NCI-H2171 treated with DMSO at 0.1 percent for 48 hours (cell line): ENCODE results near the gene LAMTOR4.
A peak's percentile ranks its signal among the peaks of the same experiment; 100 is the strongest.
"Not testable (repeated sequence)": the region's sequence is repeated elsewhere in the genome, so short reads cannot be mapped to it uniquely, and the experiment has no call there.

ENCODE experiments used
- DNase-seq: peaks from one replicate; lab custom pipeline; 2025; lab: John Stamatoyannopoulos, UW

LAMTOR4 gene

DNA sequence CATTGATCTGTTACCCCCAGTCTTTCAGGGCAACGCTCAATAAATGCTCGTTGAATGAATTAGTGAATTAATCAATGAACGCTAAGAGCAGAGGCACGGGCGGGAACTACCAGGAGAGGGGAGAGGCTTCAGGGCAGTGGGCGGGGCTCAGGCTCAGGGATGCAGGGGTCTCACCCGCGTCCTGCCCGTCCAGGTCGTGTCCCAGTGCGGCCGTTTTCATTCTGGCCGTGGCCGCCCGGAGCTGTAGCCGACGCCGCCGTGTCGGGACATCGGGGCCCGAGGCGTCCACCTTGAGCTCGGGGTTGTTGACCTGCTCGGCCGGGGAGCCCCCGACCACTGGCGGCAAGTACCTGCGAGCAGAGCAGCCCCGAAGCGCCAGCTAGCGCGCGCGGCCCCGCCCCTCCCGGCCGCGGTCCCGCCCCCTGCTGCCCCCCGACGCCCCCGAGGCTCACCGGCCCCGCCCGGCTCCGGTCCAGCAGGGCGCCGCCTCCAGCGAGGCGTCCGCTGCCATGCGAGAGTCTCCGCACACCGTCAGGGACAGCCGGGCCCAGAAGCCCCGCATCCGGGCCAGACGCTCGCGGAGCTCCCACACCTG, 22.5 kb downstream of the LAMTOR4 start:
- no peak for DNase-seq

GRCh38 chr7:100171840-100172239, 23.1 kb downstream of the LAMTOR4 start:
- no peak for DNase-seq

GRCh38 chr7:100173806-100174495, 25.2 kb downstream of the LAMTOR4 start:
- DNase-seq, result no peak

GRCh38 chr7:100174582-100174981, 25.9 kb downstream of the LAMTOR4 start:
- DNase-seq, result no peak

DNA sequence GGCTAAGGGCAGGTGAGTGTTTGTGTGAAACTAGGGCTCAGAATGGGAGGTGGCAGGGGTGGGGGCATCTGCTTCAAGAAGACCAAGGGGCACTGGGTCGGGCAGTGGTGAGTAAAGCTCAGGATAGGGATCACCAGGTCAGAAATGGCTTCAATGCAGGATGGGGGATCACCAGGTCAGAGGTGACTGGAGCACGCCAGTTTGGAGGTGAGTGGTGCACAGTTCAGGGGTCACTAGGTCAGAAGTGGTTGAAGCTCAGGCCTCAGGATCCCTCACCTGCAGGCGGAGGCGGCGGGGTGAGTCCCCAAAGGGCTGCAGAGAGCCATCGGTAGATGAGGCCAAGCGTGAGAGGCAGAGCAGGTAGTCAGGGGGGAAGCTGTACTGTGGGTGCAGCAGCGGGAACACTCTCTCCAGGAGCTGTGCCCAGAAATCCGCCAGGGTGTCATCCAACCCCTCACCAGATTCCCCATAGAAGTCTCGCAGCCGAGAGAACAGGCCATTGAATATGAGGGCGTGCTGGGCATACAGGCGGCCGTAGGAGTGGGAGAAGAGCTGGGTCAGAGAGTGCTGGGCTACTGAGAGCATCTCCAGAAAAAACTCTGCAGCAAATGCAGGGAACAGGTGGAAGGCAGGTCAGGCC, 26.7 kb downstream of the LAMTOR4 start:
- no peak for DNase-seq

DNA sequence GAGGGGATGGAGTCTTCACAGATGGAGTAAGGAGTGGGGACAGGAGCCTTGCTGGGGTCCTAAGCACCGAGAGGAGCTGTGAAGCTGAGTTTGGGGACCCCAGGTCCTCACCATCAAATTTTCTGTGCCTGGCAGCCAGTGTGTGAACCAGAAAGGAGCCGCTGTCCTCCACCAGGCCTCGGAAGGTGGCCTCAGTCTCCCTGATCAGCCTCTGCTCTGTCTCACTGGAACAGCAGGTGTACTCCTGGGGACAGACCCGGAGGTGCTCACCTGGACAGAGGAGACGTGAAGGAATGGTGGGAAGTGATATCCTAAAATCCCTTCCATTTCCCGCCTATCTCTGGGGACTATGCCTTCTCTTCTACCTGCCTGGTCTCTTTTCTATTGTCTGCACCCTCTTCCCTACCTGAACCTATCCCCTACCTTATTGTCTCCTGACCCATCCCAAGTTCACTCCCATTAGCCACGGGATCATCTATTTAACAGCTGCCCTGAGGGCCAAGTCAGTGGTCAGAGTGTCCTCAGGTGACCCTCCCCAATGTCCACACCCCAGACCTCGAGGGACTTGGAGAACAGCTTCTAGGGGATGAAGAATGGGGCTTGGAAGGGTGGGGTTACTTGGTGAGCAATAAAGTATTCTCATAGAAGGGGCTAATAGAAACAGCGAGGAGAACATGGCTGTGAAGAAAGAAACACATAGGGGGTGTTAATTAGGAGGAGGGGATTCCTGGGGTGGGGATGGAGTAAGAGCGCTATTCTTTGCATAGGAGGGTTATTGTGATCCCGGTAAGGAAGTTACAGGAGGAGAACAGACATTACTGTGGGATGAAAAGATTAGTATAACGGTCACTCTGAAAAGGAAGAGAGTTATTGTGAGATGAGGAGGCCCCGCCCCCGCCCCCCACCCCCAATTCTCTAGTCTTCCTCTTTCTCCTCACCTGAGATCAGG, 27.7 kb downstream of the LAMTOR4 start:
- DNase-seq, result no peak

DNA sequence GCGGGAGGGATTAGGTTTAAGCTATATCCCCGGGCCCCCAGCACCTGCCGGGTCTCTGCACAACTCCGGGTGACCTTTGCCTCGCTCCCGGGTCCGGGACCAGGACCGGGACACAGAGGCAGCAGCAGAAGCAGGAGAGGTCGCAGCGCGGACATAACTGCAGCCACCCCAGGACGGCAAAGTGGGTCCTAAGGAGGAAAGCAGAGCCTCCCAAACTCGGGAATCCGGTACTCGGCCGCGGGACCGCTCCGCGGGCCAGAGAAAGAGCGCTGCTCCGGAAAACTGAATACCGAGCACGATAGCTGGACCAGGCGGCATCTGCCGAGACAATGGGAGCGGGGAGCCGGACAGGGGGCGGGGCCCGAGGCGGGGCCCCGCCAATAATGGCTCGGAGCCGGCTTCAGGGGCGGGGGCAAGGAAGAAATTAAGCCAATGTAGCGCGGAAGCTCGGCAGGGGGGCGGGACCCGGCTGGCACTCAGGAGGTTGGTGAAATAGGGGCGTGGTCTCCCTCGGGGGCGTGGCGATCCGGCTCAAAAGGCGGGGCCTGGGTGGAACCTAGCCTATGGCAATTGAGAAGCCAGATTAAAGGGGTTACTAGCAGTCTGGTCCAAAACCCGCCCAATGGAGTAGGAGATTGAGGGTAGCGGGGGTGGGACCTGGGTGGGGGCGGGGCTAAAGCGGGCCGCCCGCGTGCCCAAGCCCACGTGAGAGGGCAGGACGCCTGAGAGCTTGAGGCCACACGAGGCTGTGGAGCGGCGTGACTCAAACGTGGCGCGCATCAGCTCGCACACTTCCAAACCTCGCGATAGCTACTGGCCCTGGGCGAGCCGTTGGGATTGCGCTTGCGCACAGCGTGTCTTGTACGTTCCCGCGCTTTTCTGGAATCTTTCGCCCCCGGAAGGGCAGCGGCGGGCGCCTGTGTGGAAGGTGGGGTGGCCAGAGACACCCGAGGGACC, 28.6 kb downstream of the LAMTOR4 start, which contains the start of the genes GPC2 and STAG3:
TSS of gene GPC2 (minus strand) at position 337 of the 957 bp plus-strand sequence. CDS start at position 155, 182 bp downstream.
TSS of gene STAG3 (plus strand) at position 874 of the 957 bp plus-strand sequence. CDS start 2,639 bp downstream, outside the sequence.
- DNase-seq, result peak; percentile 96

DNA sequence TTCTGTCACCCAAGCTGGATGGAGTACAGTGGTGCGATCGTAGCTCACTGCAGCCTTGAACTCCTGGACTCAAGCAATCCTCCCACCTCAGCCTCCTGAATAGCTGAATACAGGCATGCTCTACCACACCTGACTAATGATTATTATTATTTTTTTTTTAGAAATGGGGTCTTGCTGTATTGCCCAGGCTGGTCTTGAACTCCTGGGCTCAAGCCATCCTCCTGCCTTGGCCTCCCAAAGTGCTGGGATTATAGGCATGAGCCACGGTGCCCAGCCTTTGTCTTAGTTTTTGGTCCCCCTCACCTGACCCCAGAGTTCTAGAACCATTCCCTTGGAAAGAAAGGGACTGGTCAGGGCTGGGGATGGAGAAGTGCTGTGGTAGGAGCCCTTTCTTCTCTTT, 31.4 kb downstream of the LAMTOR4 start:
- not testable (repeated sequence) for DNase-seq

GRCh38 chr7:100182616-100183015, 33.9 kb downstream of the LAMTOR4 start:
- DNase-seq, result not testable (repeated sequence)

DNA sequence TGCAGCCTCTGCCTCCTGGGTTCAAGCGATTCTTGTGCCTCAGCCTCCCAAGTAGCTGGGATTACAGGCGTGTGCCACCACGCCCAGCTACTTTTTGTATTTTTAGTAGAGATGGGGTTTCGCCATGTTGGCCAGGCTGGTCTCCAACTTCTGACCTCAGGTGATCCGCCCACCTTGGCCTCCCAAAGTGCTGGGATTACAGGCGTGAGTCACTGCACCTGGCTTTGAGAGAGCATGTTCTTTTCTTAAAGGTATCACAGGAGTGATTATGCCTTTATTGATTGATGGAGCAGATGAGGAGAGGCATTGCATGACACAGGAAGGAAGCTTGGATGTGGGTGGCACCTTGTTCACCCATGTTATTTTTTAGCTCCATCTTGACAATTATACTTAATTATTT, 34.4 kb downstream of the LAMTOR4 start:
- not testable (repeated sequence) for DNase-seq

DNA sequence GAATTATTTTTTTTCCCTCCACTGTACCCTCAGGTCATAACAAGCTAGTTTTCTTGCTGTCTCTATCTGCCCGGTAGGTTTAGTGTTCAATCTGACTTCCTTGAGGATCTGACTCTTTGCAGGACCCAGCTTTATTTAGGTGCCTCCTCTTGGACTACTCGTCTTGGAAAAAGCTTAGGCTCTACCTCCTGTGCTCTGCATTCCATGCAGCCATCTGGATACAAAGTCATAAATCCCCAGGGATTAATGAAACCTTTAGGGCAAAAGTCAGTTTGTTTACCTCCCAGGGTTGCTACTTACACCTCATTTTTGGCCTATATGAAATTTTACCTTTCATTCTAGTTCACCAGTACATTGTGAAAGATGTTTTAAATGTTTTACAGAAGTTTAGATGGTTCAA, 37.0 kb downstream of the LAMTOR4 start:
- DNase-seq, result peak; percentile 80

- DNase-seq, result no peak
Measured at GRCh38 chr7:100189061-100189460, 40.3 kb downstream of the LAMTOR4 start.

DNA sequence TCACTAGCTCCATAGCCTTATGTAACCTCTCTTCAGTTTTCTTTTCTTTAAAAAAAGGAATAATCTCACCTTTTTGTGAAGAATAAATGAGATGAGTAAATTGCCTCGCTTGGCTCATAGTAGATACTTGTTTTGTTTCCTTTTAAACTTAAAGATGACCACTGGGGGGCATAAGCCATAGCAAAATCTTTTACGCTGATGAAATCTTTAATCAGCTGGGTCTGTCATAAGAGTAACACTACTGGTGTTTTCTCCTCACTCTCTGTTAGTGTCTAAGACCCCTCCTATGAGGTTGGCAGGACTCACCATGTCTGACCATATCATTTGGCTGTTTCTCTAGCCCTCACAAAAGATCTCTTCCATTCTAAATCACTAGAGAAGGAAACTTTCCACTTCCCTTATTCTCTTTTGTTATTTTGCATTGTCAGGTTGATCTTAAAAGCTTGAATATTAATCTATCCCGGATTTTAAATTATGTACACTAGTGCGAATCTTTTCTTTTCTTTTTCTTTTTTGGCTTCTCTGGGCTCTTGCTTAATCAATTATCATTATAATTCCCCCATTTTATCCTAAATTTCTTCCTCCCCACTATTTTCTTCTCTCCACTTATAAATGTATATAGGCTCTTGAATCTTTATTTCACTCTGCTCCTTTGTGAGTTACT, 41.5 kb downstream of the LAMTOR4 start:
- no peak for DNase-seq

GRCh38 chr7:100191775-100192174, 43.1 kb downstream of the LAMTOR4 start:
- DNase-seq, result no peak

- DNase-seq, result not testable (repeated sequence)
Measured at GRCh38 chr7:100192281-100192862, 43.7 kb downstream of the LAMTOR4 start.

- no peak for DNase-seq
Measured at GRCh38 chr7:100192969-100193368, 44.3 kb downstream of the LAMTOR4 start.

DNA sequence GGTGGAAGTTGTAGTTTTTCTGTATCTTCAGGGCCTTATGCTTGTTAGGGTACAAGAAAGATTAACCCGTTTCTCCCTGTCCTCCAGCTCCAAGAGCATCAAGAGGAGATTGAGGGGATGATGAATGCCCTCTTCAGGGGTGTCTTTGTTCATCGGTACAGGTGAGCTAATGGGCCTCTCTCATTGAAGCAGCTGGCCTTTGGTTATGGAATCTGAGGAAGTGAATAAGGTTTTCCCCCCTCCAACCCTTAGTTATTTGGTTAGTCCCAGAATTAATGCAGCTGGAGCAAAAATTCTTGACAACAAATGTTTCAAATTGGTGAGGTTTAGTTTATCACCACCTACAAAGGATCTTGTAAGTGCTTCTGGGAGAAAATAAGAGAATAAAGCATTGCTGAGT, 46.5 kb downstream of the LAMTOR4 start:
- DNase-seq, result no peak

- not testable (repeated sequence) for DNase-seq
Measured at GRCh38 chr7:100195901-100196322, 47.2 kb downstream of the LAMTOR4 start.

GRCh38 chr7:100198266-100198665, 49.5 kb downstream of the LAMTOR4 start:
- DNase-seq, result no peak

DNA sequence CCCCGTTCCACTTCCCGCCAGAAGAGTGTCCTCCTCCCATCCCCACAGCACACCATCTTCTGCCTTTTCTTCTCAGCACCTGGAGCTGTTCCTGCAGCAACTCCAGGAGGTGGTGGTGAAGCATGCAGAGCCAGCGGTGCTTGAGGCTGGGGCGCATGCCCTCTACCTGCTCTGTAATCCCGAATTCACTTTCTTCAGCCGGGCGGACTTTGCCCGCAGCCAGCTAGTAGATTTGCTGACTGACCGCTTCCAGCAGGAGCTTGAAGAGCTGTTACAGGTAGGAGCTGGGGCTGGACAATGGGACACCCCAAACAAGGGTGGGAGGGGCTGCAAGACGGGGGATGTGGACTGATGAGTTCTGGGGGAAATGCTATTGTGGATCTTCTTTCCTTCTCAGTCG, 52.0 kb downstream of the LAMTOR4 start:
- DNase-seq, result no peak
